Measurements from ENCODE around the gene TNNC2. TPM values are rescaled to one million over a fixed set of nuclear protein-coding genes. Genes with fewer than 3 reads are reported as not detected.

TNNC2 gene
- polyA plus RNA-seq, 2 of the 4 experiments (the other 2 are of a cell fraction): 0.23 TPM; not detected in 1

- DNase-seq (ENCODE audit: low read depth in 1 of 2, low spot score in 1 of 2) (no peak), ATAC-seq (no peak), FAIRE-seq (no peak)
- no peak overlapping the region for H3K4me3 ChIP-seq
- TF ChIP-seq EP300 (IDR thresholded peaks at IDR 0.05) (no peak), CHD4 (IDR thresholded peaks at IDR 0.05; ENCODE audit: borderline replicate concordance) (no peak), HMGXB4 (CRISPR knock-in tag; IDR thresholded peaks at IDR 0.05; ENCODE audit: borderline replicate concordance) (no peak), RCOR1 (IDR thresholded peaks at IDR 0.05; ENCODE audit: low read depth, low read length) (no peak), CBX8 (IDR thresholded peaks at IDR 0.05) (no peak), MAZ (IDR thresholded peaks at IDR 0.05; ENCODE audit: borderline replicate concordance, low read depth, low read length) (no peak), HES2 (IDR thresholded peaks at IDR 0.05) (no peak), TFCP2L1 (CRISPR knock-in tag; IDR thresholded peaks at IDR 0.05) (no peak), REST (IDR thresholded peaks at IDR 0.05) (no peak), JUN (IDR thresholded peaks at IDR 0.05) (no peak), ESRRA (IDR thresholded peaks at IDR 0.05; ENCODE audit: borderline replicate concordance, low read length) (no peak)
- H3K4me1 ChIP-seq: peaks cover 17% of the 10 kb centered on the region; the same call in 2 of the 3 replicates
- POLR2A ChIA-PET: no interaction called here
- H3K9me3 ChIP-seq: no peaks in the 10 kb centered on the region
- 98% methylated on average over 5 of the region's 5 CpGs for WGBS (ENCODE audit: missing lambda C conversion rate)
- no peak overlapping the region for H3K27ac ChIP-seq
- CTCF ChIA-PET: interaction anchor here (1.8 kb wide), 1 partner anchor 37 kb away, joined by 6 read pairs; no protein-coding TSS in a partner anchor
- H3K4me2 ChIP-seq: 0 out of 3 replicates have a peak overlapping the region, but pooled peaks have one; percentile 81
These were observed 8.7 kb upstream of the TNNC2 start for GRCh38 chr20:45835825-45836224.

- FAIRE-seq (no peak), DNase-seq (ENCODE audit: low read depth in 1 of 2, low spot score in 1 of 2) (no peak), ATAC-seq (no peak)
- Histone ChIP-seq H3K4me2 (peak overlapping the region; percentile 81; the same call in 1 of the 3 replicates), H3K9me3 (no peaks in the 10 kb centered on the region), H3K4me3 (no peak overlapping the region), H3K27ac (no peak overlapping the region), H3K4me1 (peaks cover 17% of the 10 kb centered on the region; the same call in 2 of the 3 replicates)
- ChIA-PET POLR2A (no interaction called here), CTCF (interaction anchor here (1.1 to 2.1 kb wide), 3 partner anchors 10 to 64 kb away, joined by 3 to 8 read pairs (median 5); no protein-coding TSS in a partner anchor)
- 91% methylated on average over 3 of the region's 3 CpGs for WGBS (ENCODE audit: missing lambda C conversion rate)
- TF ChIP-seq SREBF2 (IDR thresholded peaks at IDR 0.05) (no peak), KDM5A (IDR thresholded peaks at IDR 0.05) (no peak), CHD2 (IDR thresholded peaks at IDR 0.05; ENCODE audit: low read length, partially characterized antibody) (no peak), ZSCAN20 (CRISPR knock-in tag; IDR thresholded peaks at IDR 0.05) (no peak), CHD4 (IDR thresholded peaks at IDR 0.05; ENCODE audit: borderline replicate concordance) (no peak), FOSB (CRISPR knock-in tag; IDR thresholded peaks at IDR 0.05) (no peak), RARB (CRISPR knock-in tag; IDR thresholded peaks at IDR 0.05) (no peak), ESRRA (IDR thresholded peaks at IDR 0.05; ENCODE audit: borderline replicate concordance, low read length) (no peak), CBX8 (IDR thresholded peaks at IDR 0.05) (no peak), ELK1 (IDR thresholded peaks at IDR 0.05; ENCODE audit: low read depth, low read length) (no peak), RNF2 (IDR thresholded peaks at IDR 0.05; ENCODE audit: borderline replicate concordance, low read depth) (no peak), USF2 (IDR thresholded peaks at IDR 0.05) (no peak), BCL3 (IDR thresholded peaks at IDR 0.05) (no peak), HOXA7 (CRISPR knock-in tag; IDR thresholded peaks at IDR 0.05) (no peak), NFE2L2 (conservative IDR thresholded peaks at IDR 0.05; ENCODE audit: low read length) (no peak), TP53 (CRISPR knock-in tag; IDR thresholded peaks at IDR 0.05) (no peak), MYC (IDR thresholded peaks at IDR 0.05; ENCODE audit: borderline replicate concordance, low read length) (no peak), CTCF (IDR thresholded peaks at IDR 0.05) (no peak), TFCP2L1 (CRISPR knock-in tag; IDR thresholded peaks at IDR 0.05) (no peak)
These were observed 8.2 kb upstream of the TNNC2 start for GRCh38 chr20:45835329-45835765.
